HG03280 (cell line): ENCODE data around the gene GUCY2D.

ENCODE experiments used
- ATAC-seq: cut with Tn5 transposase; IDR thresholded peaks from one replicate; pipeline ENCODE4 v1.9.1; 2021; ENCODE audit warnings: mild to moderate bottlenecking, moderate library complexity; ENCODE audit not compliant: unreplicated experiment

Gene GUCY2D

GRCh38 chr17:8062435-8062806, 60.0 kb downstream of the GUCY2D start:
- no peak for ATAC-seq

GRCh38 chr17:8062807-8063483, 60.5 kb downstream of the GUCY2D start:
- ATAC-seq: no peak

- no peak for ATAC-seq
Observed at GRCh38 chr17:8063761-8064534, 61.5 kb downstream of the GUCY2D start.

- ATAC-seq: no peak
Observed at GRCh38 chr17:8064561-8065019, 62.2 kb downstream of the GUCY2D start.

- no peak for ATAC-seq
Observed at GRCh38 chr17:8066841-8067775, 64.7 kb downstream of the GUCY2D start.

GRCh38 chr17:8067806-8068205, 65.4 kb downstream of the GUCY2D start:
- no peak for ATAC-seq

GRCh38 chr17:8068736-8069586, 66.5 kb downstream of the GUCY2D start:
- no peak for ATAC-seq

- no peak for ATAC-seq
Observed at GRCh38 chr17:8069587-8069860, 67.1 kb downstream of the GUCY2D start.
